Amniotic stem cell (primary cell): ENCODE results near the gene ZNF664.

Source experiments
- DNase-seq: peaks from one replicate; lab custom pipeline; 2025; lab: John Stamatoyannopoulos, UW

Gene ZNF664

DNA sequence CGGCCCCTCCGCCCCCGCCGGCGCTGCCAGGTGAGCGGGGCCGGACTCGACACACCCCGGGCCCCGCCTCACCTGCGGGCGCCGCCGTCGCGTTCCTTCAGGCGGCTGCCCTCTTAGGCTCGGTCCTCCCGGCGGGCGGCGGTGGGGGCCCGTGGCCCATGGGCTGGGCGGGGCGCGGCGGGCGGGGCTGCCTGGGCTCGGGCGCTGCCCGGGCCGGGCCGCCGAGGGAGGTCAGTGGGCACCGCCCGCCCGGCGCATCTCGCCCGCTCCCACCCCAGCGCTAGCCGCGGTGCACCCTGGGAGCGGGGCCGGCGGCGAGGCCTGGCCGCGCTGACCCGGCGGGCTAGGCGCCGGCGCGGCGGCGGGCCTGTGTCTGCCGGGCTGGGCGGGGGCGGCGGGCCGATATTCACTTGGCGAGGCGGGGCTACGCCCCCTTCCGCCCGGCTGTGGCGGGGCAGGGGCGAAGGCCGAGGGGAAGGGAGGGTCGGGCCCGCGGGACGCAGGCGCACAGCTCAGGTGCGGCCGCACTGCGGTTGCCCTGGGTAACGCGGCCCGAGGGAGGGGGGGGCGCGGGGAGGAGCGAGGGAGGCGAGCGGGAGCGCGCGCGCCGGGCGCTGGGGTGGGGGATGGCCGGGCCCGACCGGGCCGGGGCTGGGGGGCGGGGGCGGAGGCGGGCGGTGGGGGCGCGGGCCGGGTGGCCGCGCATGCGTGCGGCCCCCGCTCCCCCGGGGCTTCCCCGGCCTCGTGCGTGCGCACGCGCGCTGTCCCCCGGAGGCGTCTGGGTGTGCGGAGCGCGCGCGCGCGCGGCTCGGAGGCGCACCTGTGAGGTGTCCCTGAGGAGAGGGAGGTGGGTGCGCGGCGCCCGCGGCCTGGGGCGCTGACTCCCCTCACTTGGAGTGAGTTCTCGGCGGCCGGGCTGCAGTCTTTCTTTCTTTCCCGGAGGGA is at the start of gene ZNF664, which contains the start of gene CCDC92:
Gene ZNF664 (plus strand): TSS at position 759 of the 945 bp plus-strand sequence. CDS start 38,930 bp downstream, outside the sequence.
Gene CCDC92 (minus strand): TSS at position 375 of the 945 bp plus-strand sequence. CDS start 28,526 bp downstream, outside the sequence.
- peak; percentile 76 for DNase-seq

- no peak for DNase-seq
Measured at GRCh38 chr12:123923927-123924326, 49.1 kb upstream of the ZNF664 start.

GRCh38 chr12:123924539-123924938 is 48.5 kb upstream of the ZNF664 start:
- DNase-seq: no peak

GRCh38 chr12:123928274-123928865 is 44.6 kb upstream of the ZNF664 start:
- DNase-seq: no peak

DNA sequence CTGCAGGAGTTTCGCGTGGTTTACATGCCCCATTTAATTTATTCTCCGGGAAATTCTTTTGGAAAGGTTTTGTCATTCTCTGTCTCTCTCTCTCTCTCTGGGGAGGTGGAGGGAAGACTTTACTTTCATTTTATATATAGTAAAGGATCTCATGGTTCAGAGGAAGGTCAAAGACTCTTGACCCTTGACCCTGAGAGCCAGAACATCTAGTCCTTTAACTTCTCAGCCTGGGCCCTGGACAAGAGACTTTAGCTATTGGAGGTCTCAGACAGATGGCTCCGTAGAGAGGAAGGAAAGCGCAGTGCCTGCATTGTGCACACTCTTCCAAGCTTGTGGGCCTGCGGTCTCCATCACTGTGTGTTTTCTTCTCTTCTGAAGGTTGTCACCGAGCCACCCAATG is 44.1 kb upstream of the ZNF664 start:
- DNase-seq: no peak

DNA sequence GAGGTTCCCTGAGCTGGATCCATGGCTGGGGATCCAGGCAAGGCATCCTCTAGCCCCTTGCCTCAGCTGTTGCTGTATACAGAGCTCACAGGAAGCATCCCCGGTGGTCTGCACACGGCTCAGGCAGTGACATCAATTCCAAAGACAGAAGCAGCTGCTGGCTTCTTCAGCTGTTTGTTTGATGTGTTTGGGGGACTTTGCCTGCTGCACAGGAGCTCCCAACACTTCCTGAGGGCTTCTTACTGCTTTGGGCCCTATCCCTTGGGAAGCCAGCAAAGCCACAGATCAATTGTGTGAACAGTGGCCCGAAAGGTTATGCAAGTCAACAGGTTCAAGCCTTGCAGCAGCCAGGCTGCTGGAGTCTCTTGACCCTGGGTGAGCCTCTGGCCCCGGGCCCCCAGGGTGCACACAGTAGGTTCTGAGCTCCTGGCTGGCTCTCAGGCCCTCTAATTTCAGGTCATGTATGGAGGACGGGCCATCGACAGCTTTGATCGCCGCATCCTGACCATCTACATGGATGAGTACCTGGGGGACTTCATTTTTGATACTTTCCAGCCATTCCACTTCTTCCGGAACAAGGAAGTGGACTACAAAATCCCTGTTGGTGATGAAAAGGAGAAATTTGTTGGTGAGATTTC is 43.0 kb upstream of the ZNF664 start:
- DNase-seq: no peak

GRCh38 chr12:123931686-123932321 is 41.2 kb upstream of the ZNF664 start:
- DNase-seq: no peak

DNA sequence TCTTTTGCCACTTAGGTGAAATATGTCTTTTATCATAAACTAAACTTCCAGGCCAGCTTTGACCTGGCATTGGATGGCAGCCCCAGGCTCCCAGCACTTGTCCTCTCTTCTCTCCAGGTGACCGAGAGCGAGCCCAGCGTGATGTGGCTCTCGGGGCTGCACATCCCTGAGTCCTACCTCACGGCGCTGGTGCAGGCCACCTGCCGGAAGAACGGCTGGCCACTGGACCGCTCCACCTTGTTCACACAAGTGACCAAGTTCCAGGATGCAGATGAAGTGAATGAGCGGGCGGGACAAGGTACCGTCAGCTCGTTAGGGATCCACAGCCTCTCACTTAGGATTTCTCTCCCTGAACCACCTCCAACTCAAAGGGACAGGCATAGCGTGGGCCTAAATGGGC is 39.8 kb upstream of the ZNF664 start:
- no peak for DNase-seq

DNA sequence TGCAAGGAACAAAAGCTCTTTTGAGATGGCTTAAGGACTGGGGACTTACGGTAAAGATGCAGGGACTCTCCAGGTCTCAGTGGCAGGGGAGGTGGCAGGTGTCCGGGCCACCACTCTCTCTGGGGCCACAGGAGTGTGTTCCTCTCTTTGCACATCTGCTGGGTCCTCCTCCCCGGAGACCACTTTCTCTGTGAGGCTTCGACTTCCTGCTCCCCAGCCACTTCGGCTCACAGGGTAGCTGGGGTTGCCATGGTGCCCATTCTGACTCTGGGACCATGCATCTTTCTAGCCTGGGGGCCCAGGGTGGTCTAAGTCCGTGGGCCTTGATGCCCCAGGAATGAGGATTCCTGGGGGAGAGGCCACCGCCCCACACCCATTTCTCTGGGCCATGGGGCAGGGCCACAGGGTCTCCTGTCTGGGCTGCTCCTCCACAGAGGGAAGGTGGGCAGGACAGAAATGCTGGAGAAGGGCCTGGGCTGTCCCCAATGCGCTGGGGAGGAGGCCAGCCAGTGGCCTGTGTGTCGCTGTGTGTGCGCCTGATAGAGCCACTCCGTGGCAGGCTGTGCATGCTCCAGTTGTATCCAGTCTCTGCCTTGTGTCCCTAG is 38.9 kb upstream of the ZNF664 start:
- no peak for DNase-seq

GRCh38 chr12:123934829-123935228 is 38.2 kb upstream of the ZNF664 start:
- no peak for DNase-seq

- DNase-seq: no peak
Measured at GRCh38 chr12:123935956-123936355, 37.1 kb upstream of the ZNF664 start.

- no peak for DNase-seq
Measured at GRCh38 chr12:123936471-123936870, 36.5 kb upstream of the ZNF664 start.

DNA sequence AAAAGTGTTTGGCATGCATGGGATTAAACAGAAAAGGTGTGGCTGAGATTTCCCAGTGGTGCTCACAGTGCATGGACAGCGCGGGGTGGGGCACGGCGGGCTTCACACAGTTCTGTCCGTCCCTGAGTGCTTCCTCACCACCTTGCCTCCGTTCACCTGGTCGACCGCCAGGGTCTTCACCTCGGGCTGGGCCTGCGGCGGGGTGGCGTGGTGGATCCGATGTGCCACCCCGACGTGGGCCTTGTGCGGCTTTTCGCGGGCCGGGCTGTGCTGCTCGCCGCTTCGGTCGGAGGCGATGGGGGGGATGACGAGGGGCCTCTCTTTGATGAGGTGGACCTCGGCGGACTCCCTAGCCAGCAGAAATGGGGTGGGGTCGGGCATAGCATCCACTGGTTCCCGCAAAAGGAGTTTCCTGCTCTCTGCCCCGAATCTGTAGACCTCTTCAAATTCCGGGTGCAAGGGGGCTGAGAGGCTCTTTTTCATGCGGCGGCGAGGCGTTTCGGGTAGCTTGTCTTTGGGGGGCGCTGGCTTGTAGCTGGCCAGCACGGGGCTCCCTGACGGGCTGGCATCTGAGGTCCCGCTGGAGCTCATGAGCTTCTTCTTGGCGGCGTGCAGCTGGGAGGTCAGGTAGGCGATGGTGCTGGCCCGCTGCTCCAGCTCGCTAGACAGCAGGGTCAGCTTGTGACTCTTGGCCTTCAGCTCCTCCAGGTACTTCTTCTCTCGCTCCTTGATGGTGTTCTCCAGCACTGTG is 35.9 kb upstream of the ZNF664 start:
- no peak for DNase-seq

GRCh38 chr12:123937707-123938591 is 35.1 kb upstream of the ZNF664 start:
- no peak for DNase-seq

GRCh38 chr12:123938679-123939480 is 34.1 kb upstream of the ZNF664 start:
- no peak for DNase-seq

DNA sequence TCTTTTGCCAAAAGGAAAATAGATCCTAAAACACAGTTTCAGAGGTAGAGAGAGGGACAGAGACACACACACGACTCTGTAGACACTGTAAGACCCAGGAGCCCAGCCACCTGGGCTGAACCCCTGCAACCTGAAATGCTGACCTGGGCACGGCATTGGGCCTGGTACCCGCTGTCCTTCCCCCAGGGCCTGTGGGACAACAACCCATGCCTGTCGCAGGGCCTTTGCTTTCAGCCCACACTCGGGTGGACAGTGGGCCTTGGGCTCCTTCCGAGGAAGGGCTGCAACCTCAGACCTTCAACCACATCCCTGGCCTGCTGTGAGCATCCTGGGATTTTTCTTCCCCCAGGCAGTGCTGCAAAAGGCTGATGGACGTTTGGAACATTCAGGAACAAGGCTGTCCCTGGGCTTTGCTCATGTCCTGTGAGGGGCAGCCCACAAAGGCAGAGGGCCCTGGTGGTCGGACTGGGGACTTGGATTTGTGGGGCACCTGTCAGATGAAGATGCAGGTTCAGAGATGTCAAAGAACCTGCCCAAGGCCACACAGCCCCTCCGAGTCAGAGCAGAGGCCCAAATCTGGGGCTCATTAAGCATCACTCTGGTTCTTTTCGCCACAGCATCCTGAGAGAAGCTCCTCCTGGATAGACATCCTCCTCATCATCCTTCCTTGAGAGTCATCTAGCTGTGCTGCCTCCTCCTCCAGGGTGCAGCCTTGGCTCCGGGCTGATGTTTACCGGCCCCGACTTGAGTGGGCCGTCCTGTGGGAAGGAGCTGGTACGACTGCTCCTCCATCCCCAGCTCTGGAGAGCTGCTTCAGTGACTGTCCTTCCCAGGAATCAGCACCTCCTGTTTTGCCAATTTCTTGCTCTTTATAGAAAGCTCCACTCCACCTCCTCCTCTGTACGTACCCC is 33.0 kb upstream of the ZNF664 start:
- no peak for DNase-seq

DNA sequence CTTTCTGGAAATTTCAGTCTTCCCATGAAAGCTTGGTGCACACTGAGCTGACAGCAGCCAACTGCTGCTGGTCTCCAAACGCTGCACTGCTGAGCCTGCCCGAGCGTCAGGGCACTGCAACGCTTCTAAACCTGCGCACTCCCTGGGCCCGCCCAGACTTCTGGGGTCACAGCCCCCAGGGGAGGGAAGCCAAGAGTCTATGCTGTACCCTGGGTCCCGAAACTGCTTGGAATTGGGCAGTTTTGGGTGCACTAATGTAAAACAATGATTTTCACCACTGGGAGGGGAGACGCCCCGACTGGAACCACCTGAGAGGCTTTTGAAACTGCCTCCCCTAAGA is 32.4 kb upstream of the ZNF664 start:
- no peak for DNase-seq

DNA sequence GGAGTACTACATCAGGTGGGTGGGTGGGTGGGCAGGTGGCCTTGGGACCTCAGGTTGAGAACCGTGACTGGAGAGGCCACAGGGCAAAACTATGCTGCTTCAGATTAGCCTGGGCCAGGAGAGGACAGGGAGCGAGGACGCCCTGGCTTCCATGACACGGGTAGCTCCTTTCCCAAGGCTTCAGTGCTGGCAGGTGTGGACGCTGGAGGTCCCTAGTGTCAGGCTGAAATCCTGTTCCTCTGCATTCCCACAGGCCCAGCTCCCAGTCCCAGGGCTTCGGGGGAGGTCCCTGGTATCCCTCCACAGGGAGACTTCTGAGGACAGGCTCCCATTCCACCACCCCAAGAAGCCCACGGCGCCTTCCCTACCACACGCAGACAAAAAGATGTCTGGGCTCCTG is 32.0 kb upstream of the ZNF664 start:
- DNase-seq: no peak
